Amniotic epithelial cell (primary cell): ENCODE data around the gene NDUFAF8.
A peak's percentile ranks its signal among the peaks of the same experiment; 100 is the strongest.

Experiments used
- DNase-seq: peaks from one replicate; pipeline ENCODE4 v3.0.0-alpha.2; 2010; ENCODE audit warnings: low read depth

NDUFAF8 gene

GRCh38 chr17:81252326-81252986 lies 13.3 kb downstream of the NDUFAF8 start:
- DNase-seq: no peak

GRCh38 chr17:81252987-81253329 lies 13.8 kb downstream of the NDUFAF8 start:
- DNase-seq: no peak

- peak; percentile 15 for DNase-seq
These were observed 14.4 kb downstream of the NDUFAF8 start for GRCh38 chr17:81253358-81254131.

- DNase-seq: peak; percentile 77
These were observed 16.0 kb downstream of the NDUFAF8 start for GRCh38 chr17:81254955-81255717.

GRCh38 chr17:81256616-81257015 lies 17.5 kb downstream of the NDUFAF8 start:
- DNase-seq: peak; percentile 87

GRCh38 chr17:81257533-81257932 lies 18.4 kb downstream of the NDUFAF8 start:
- no peak for DNase-seq

- DNase-seq: no peak
These were observed 19.2 kb downstream of the NDUFAF8 start for GRCh38 chr17:81258292-81258691.

GRCh38 chr17:81259058-81259605 lies 20.0 kb downstream of the NDUFAF8 start:
- DNase-seq: no peak

GRCh38 chr17:81260171-81260570 lies 21.1 kb downstream of the NDUFAF8 start:
- no peak for DNase-seq

GRCh38 chr17:81260641-81261040 lies 21.5 kb downstream of the NDUFAF8 start:
- no peak for DNase-seq

GRCh38 chr17:81261096-81261495 lies 22.0 kb downstream of the NDUFAF8 start:
- no peak for DNase-seq

- DNase-seq: no peak
These were observed 22.6 kb downstream of the NDUFAF8 start for GRCh38 chr17:81261582-81262336.

- no peak for DNase-seq
These were observed 24.5 kb downstream of the NDUFAF8 start for GRCh38 chr17:81263371-81264181.

GRCh38 chr17:81264640-81265039 lies 25.5 kb downstream of the NDUFAF8 start:
- DNase-seq: no peak

GRCh38 chr17:81265576-81265975 lies 26.5 kb downstream of the NDUFAF8 start:
- no peak for DNase-seq

GRCh38 chr17:81267390-81268067 lies 28.4 kb downstream of the NDUFAF8 start:
- no peak for DNase-seq

GRCh38 chr17:81270279-81270678 lies 31.2 kb downstream of the NDUFAF8 start:
- no peak for DNase-seq

GRCh38 chr17:81271226-81271625 lies 32.1 kb downstream of the NDUFAF8 start:
- no peak for DNase-seq

- no peak for DNase-seq
These were observed 33.5 kb downstream of the NDUFAF8 start for GRCh38 chr17:81272616-81273015.

GRCh38 chr17:81273698-81274470 lies 34.8 kb downstream of the NDUFAF8 start:
- DNase-seq: no peak
